ENCODE measurements around the gene FOXJ1. TPM values are rescaled to one million over a fixed set of nuclear protein-coding genes. Genes with fewer than 3 reads are reported as not detected.
"Not testable (repeated sequence)": the region's sequence is repeated elsewhere in the genome, so short reads cannot be mapped to it uniquely, and the experiment has no call there.

The FOXJ1 gene, protein sequence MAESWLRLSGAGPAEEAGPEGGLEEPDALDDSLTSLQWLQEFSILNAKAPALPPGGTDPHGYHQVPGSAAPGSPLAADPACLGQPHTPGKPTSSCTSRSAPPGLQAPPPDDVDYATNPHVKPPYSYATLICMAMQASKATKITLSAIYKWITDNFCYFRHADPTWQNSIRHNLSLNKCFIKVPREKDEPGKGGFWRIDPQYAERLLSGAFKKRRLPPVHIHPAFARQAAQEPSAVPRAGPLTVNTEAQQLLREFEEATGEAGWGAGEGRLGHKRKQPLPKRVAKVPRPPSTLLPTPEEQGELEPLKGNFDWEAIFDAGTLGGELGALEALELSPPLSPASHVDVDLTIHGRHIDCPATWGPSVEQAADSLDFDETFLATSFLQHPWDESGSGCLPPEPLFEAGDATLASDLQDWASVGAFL
- total RNA-seq: 18.6 and 19.0 TPM in 2 replicates
- long read RNA-seq: 0 reads

DNA sequence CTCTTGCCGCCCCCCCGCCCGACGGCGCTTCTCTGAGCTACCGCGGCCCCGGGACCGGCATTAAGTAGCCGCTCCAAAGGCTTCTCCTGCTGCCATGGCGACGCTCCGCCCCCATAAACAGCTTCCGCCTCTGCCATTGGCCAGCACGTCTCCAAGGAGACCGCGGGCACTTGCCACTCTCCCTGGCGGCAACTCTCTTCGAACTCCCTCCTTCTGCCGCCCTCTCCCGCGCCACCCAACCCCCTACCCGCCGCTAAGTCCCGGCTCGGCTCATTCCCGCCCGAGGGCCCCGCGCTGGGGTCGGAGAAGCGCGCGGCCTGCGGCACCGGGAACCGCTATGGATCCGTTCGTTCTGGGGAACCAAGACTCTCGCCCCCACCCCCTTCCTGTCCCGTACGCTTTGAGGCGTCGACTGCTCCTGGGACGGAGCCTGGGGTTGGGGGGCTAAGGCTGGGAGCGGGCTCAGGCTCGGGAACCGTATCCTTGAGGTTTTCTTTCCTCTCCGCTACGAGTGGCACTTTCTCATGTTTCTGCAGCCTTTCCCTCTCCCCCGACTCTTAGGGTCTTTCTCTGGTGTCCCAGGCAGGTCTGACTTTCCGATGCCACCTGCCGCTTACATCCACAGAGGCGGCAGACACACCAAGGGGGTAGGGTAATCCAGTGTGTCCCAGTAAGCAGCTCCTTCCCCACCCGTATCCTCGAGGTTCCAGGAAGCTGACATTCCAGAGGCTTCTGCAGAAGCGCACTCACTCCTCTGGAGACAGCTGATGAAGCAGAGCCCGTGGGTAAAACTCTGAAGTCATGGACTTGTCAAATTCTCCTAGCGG is at the start of gene FOXJ1:
FOXJ1 (minus strand) TSS at position 34 of the 827 bp plus-strand sequence. CDS start 850 bp downstream, outside the sequence.
- DNase-seq (ENCODE audit: low spot score, unreplicated experiment): peak; percentile 90
- peak within 1 kb of the TSS; percentile 73 for H3K4me3 Mint-ChIP-seq (ENCODE audit: low read depth)
- no peak within 1 kb of the TSS for H3K27ac Mint-ChIP-seq
- peaks cover 7% of the 10 kb centered on the region for H3K27me3 Mint-ChIP-seq
- TF ChIP-seq, protein P1, sequence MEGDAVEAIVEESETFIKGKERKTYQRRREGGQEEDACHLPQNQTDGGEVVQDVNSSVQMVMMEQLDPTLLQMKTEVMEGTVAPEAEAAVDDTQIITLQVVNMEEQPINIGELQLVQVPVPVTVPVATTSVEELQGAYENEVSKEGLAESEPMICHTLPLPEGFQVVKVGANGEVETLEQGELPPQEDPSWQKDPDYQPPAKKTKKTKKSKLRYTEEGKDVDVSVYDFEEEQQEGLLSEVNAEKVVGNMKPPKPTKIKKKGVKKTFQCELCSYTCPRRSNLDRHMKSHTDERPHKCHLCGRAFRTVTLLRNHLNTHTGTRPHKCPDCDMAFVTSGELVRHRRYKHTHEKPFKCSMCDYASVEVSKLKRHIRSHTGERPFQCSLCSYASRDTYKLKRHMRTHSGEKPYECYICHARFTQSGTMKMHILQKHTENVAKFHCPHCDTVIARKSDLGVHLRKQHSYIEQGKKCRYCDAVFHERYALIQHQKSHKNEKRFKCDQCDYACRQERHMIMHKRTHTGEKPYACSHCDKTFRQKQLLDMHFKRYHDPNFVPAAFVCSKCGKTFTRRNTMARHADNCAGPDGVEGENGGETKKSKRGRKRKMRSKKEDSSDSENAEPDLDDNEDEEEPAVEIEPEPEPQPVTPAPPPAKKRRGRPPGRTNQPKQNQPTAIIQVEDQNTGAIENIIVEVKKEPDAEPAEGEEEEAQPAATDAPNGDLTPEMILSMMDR (IDR thresholded peaks at IDR 0.05; ENCODE audit: unreplicated experiment): no peak
- peaks cover 32% of the 10 kb centered on the region for H3K4me1 Mint-ChIP-seq (ENCODE audit: low read depth)
- peaks cover 2% of the 10 kb centered on the region for H3K36me3 Mint-ChIP-seq (ENCODE audit: insufficient read depth)
- no peaks in the 10 kb centered on the region for H3K9me3 Mint-ChIP-seq (ENCODE audit: low read depth)

DNA sequence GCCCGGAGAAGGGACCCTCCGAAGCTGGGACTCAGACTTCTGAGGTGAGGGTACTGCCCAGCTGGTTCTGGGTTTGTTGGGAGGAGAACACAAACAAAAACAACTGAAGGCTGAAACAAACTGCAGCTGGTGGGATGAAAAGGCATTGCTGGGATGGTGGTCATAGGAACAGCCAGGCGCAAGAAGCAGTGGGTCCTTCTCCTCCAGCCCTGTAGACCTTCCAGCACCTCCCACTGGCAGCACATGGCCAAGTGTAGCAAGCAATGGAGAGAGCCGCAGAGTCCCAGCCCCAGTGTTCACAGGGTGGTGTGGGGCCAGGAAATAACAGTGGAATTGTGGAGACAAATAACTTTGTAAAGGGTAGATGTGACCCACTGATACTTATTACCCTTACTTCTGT is 48.7 kb upstream of the FOXJ1 start:
- TF ChIP-seq, protein P1 (IDR thresholded peaks at IDR 0.05; ENCODE audit: unreplicated experiment): no peak

DNA sequence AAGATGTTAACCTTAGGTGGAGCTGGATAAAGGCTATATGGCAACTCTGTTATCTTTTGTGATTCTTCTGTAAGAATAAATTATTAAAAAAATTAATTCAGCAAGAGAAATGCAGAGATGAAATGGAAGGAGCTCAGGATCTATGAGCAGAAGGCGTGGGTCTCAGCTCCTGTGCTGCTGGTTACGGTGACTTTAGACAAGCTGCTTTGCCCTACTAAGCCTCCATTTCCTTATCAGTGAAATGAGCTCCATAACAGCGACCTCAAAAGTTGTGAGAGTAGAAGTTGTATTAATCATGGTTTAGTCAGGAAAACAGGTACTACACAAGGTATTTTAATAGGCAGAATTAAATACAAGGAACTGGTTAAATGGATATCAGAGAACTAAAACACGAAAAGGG is 48.2 kb upstream of the FOXJ1 start:
- TF ChIP-seq, protein P1 (IDR thresholded peaks at IDR 0.05; ENCODE audit: unreplicated experiment): no peak
- H3K4me3 Mint-ChIP-seq (ENCODE audit: low read depth): no peak overlapping the region
- no peaks in the 10 kb centered on the region for H3K27me3 Mint-ChIP-seq
- H3K27ac Mint-ChIP-seq: no peak overlapping the region
- DNase-seq (ENCODE audit: low spot score, unreplicated experiment): no peak
- H3K36me3 Mint-ChIP-seq (ENCODE audit: insufficient read depth): peaks cover 4% of the 10 kb centered on the region
- peaks cover 26% of the 10 kb centered on the region for H3K4me1 Mint-ChIP-seq (ENCODE audit: low read depth)
- no peaks in the 10 kb centered on the region for H3K9me3 Mint-ChIP-seq (ENCODE audit: low read depth)

More for the DNA sequence above, 48.7 kb upstream of the FOXJ1 start:
- DNase-seq (ENCODE audit: low spot score, unreplicated experiment): no peak
- no peak overlapping the region for H3K27ac Mint-ChIP-seq
- H3K27me3 Mint-ChIP-seq: no peaks in the 10 kb centered on the region
- peaks cover 4% of the 10 kb centered on the region for H3K36me3 Mint-ChIP-seq (ENCODE audit: insufficient read depth)
- H3K4me1 Mint-ChIP-seq (ENCODE audit: low read depth): peaks cover 29% of the 10 kb centered on the region
- no peak overlapping the region for H3K4me3 Mint-ChIP-seq (ENCODE audit: low read depth)
- no peaks in the 10 kb centered on the region for H3K9me3 Mint-ChIP-seq (ENCODE audit: low read depth)

DNA sequence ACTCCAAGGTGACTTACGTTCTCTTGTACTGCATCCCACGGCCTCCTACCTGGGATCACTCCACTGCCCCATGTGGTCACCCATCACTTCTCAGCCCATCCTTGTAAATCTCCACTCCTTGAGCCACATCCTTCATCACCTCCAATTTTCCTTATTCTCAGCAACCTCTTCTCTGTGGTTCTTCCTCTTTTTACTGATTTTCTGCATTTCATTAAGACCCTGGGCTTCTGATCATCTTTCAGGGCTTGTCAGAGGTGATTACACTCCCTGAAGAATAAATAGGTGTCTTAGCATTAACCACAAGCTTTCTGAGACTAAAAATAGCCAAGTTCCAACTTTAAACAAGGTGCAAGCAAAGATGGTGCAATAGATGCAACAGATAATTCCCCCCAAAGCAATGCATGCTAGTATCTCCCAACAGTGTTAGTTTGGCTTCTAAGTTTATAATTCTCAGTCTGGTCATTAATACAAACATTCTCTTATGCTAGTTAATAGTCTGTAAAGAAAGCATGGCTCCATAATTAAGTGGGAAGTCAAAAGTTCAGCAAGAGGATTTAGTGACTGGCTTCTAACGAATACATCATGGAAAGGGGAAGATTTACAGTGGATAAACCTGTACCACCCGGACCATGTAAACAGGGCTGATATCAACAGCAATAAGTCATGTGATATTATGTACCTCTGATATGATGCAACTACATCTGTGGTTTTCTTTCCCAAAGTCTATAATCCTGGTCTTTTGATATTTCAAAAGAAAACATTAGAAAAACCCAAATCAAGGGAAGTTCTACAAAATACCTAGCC is 47.4 kb upstream of the FOXJ1 start:
- Mint-ChIP-seq H3K27me3 (no peaks in the 10 kb centered on the region), H3K4me1 (ENCODE audit: low read depth) (peaks cover 17% of the 10 kb centered on the region), H3K36me3 (ENCODE audit: insufficient read depth) (peaks cover 4% of the 10 kb centered on the region), H3K9me3 (ENCODE audit: low read depth) (no peaks in the 10 kb centered on the region), H3K27ac (no peak overlapping the region), H3K4me3 (ENCODE audit: low read depth) (no peak overlapping the region)
- TF ChIP-seq, protein P1 (IDR thresholded peaks at IDR 0.05; ENCODE audit: unreplicated experiment): no peak
- DNase-seq (ENCODE audit: low spot score, unreplicated experiment): no peak

DNA sequence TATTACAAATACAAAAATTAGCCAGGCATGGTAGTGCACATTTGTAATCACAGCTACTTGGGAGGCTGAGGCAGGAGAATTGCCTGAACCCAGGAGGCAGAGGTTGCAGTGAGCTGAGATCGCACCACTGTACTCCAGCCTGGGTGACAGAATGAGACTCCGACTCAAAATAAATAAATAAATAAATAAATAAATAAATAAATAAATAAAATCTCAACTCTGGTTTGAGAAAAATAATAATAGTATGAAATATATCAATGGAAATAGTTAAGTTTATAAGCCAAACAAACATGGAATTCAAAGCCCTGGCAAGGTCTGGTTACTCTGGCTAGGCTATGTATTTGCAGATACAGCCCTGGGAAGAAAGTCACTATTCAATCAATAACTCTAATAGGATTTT is 45.7 kb upstream of the FOXJ1 start:
- not testable (repeated sequence) for H3K27ac Mint-ChIP-seq

More for the DNA sequence above, 45.7 kb upstream of the FOXJ1 start:
- DNase-seq (ENCODE audit: low spot score, unreplicated experiment); H3K36me3 Mint-ChIP-seq (ENCODE audit: insufficient read depth); H3K9me3 Mint-ChIP-seq (ENCODE audit: low read depth); H3K27me3 Mint-ChIP-seq; H3K4me3 Mint-ChIP-seq (ENCODE audit: low read depth): not testable (repeated sequence)
- peaks cover 15% of the 10 kb centered on the region for H3K4me1 Mint-ChIP-seq (ENCODE audit: low read depth)

Measured in progenitor cell of endocrine pancreas (in vitro differentiated cells).